CD4-positive, alpha-beta T cell treated with Interleukin-15 for 4 hours (primary cell): Measurements from ENCODE around the gene MAPKAP1.

Source experiments
- DNase-seq: peaks from one replicate; pipeline ENCODE4 v3.0.0-alpha.2; 2020; ENCODE audit warnings: low spot score

MAPKAP1 gene

GRCh38 chr9:125511789-125512660 is 195.0 kb downstream of the MAPKAP1 start:
- no peak for DNase-seq

- no peak for DNase-seq
These were observed 196.0 kb downstream of the MAPKAP1 start for GRCh38 chr9:125510980-125511379.

- DNase-seq: no peak
These were observed 197.5 kb downstream of the MAPKAP1 start for GRCh38 chr9:125509476-125509875.

GRCh38 chr9:125508249-125508648 is 198.8 kb downstream of the MAPKAP1 start:
- DNase-seq: no peak

- no peak for DNase-seq
These were observed 199.8 kb downstream of the MAPKAP1 start for GRCh38 chr9:125507226-125507625.

- DNase-seq: no peak
These were observed 201.0 kb downstream of the MAPKAP1 start for GRCh38 chr9:125505988-125506438.

- no peak for DNase-seq
These were observed 202.4 kb downstream of the MAPKAP1 start for GRCh38 chr9:125504616-125505015.

- DNase-seq: no peak
These were observed 209.1 kb downstream of the MAPKAP1 start for GRCh38 chr9:125497906-125498305.

- no peak for DNase-seq
These were observed 209.5 kb downstream of the MAPKAP1 start for GRCh38 chr9:125497478-125497877.

- no peak for DNase-seq
These were observed 210.6 kb downstream of the MAPKAP1 start for GRCh38 chr9:125496313-125496834.

- DNase-seq: no peak
These were observed 211.6 kb downstream of the MAPKAP1 start for GRCh38 chr9:125495172-125496119.

- DNase-seq: no peak
These were observed 212.4 kb downstream of the MAPKAP1 start for GRCh38 chr9:125494653-125494915.

- DNase-seq: no peak
These were observed 212.9 kb downstream of the MAPKAP1 start for GRCh38 chr9:125493881-125494652.

- DNase-seq: no peak
These were observed 213.6 kb downstream of the MAPKAP1 start for GRCh38 chr9:125493384-125493783.

GRCh38 chr9:125492719-125493118 is 214.3 kb downstream of the MAPKAP1 start:
- DNase-seq: no peak

GRCh38 chr9:125487842-125488241 is 219.2 kb downstream of the MAPKAP1 start:
- no peak for DNase-seq

- no peak for DNase-seq
These were observed 220.4 kb downstream of the MAPKAP1 start for GRCh38 chr9:125486576-125486975.

GRCh38 chr9:125486152-125486508 is 220.9 kb downstream of the MAPKAP1 start:
- DNase-seq: no peak

- DNase-seq: no peak
These were observed 221.4 kb downstream of the MAPKAP1 start for GRCh38 chr9:125485471-125486151.

- DNase-seq: no peak
These were observed 222.4 kb downstream of the MAPKAP1 start for GRCh38 chr9:125484350-125485282.
